ENCODE results near the gene ADAM12. TPM values are rescaled to one million over a fixed set of nuclear protein-coding genes. Genes with fewer than 3 reads are reported as not detected.

ADAM12 gene
- polyA plus RNA-seq, 1 experiment = 8.6 TPM

- CTCF ChIA-PET = interaction anchor here (1.2 kb wide), 1 partner anchor 535 kb away, joined by 3 read pairs; no protein-coding TSS in a partner anchor
- POLR2A ChIA-PET = no interaction called here
- no peak overlapping the region for H3K4me3 ChIP-seq (ENCODE audit: low read depth, low read length)
These were observed 420.7 kb downstream of the ADAM12 start for GRCh38 chr10:125967533-125967932.

GRCh38 chr10:125964558-125964957 is 423.7 kb downstream of the ADAM12 start:
- ChIA-PET POLR2A (interaction anchor here (0.6 kb wide), 1 partner anchor 1950 kb away, joined by 6 read pairs; no protein-coding TSS in a partner anchor), CTCF (interaction anchor here (0.9 kb wide), 2 partner anchors 10 to 16 kb away, joined by 3 read pairs; no protein-coding TSS in a partner anchor)
- DNase-seq (ENCODE audit: low read depth) = no peak
- Histone ChIP-seq H3K27me3 (ENCODE audit: control insufficient read depth, insufficient read depth, low read length) (no peaks in the 10 kb centered on the region), H3K36me3 (ENCODE audit: control insufficient read depth, insufficient read depth, low read length) (no peaks in the 10 kb centered on the region), H3K4me3 (ENCODE audit: low read depth, low read length) (no peak overlapping the region)
- TF ChIP-seq CTCF (IDR thresholded peaks at IDR 0.05; ENCODE audit: insufficient read depth, low read depth, low read length) = no peak

More at GRCh38 chr10:125967533-125967932, 420.7 kb downstream of the ADAM12 start:
- no peaks in the 10 kb centered on the region for H3K36me3 ChIP-seq (ENCODE audit: control insufficient read depth, insufficient read depth, low read length)
- no peak for DNase-seq (ENCODE audit: low read depth)
- no peaks in the 10 kb centered on the region for H3K27me3 ChIP-seq (ENCODE audit: control insufficient read depth, insufficient read depth, low read length)
- TF ChIP-seq CTCF (IDR thresholded peaks at IDR 0.05; ENCODE audit: insufficient read depth, low read depth, low read length) = no peak

Small RNAs within 50 kb of the gene (small RNA-seq; reads per million reads assigned to genes)
- not detected for gene RNA5SP328 (ENCODE audit: insufficient read length, low read depth, low replicate concordance)
